Esophagus squamous epithelium (tissue), 5 donors: Measurements from ENCODE around the gene LHPP. TPM values are rescaled to one million over a fixed set of nuclear protein-coding genes. Genes with fewer than 3 reads are reported as not detected.

Experiments used
- DNase-seq: peaks from one replicate; lab custom pipeline; 2025; lab: John Stamatoyannopoulos, UW
- H3K27ac ChIP-seq, 4 donors: fragments of 200-600 bp; sonication (generic); one replicate each; pipeline ENCODE4 v1.5.1; 2016 to 2019; ENCODE audit warnings: mild to moderate bottlenecking in 1 of 4
- H3K27me3 ChIP-seq, 4 donors: fragments of 200-600 bp; sonication (generic); 1 replicate in 3 of 4; 2 replicates in 1 of 4; pipeline versions ENCODE4 v1.5.1 to v1.6.0; 2017 to 2021; ENCODE audit warnings: antibody characterized with exemption in 1 of 4
- H3K36me3 ChIP-seq, 3 donors: fragments of 200-600 bp; sonication (generic); one replicate each; pipeline ENCODE4 v1.5.1; 2016 to 2019
- H3K4me1 ChIP-seq, 3 donors: fragments of 200-600 bp; sonication (generic); one replicate each; pipeline ENCODE4 v1.5.1; 2017 to 2019
- H3K4me3 ChIP-seq, 4 donors: fragments of 200-600 bp; sonication (generic); 1 replicate in 3 of 4; 2 replicates in 1 of 4; pipeline ENCODE4 v1.5.1; 2016 to 2019; ENCODE audit warnings: mild to moderate bottlenecking in 2 of 4, moderate library complexity in 1 of 4
- H3K9me3 ChIP-seq, 3 donors: fragments of 200-600 bp; sonication (generic); one replicate each; pipeline ENCODE4 v1.5.1; 2016 to 2019
- CTCF ChIP-seq, 6 experiments: fragments of 450-650 bp in 4 of 6; fragments of 200-600 bp in 2 of 6; sonication (generic) in 2 of 6; IDR thresholded peaks; one replicate each; pipeline ENCODE4 v1.5.1; 2016 to 2019; ENCODE audit warnings: antibody characterized with exemption in 6 of 6, mild to moderate bottlenecking in 4 of 6, moderate library complexity in 4 of 6
- POLR2A ChIP-seq, 4 donors: fragments of 450-650 bp; IDR thresholded peaks; one replicate each; pipeline ENCODE4 v1.6.1; 2017; ENCODE audit warnings: antibody characterized with exemption in 4 of 4, mild to moderate bottlenecking in 4 of 4, moderate library complexity in 3 of 4
- WGBS, 2 donors: methylation state at CpG; one replicate each; pipeline ENCODE4 v1.1.5; 2018; 5-methylcytosine and 5-hydroxymethylcytosine counted together
- intact Hi-C: fragments of 100-400 bp; cut with DNase I; formaldehyde crosslinking; loops from one replicate; pipeline ENCODE4 v1.15.0; 2022
- total RNA-seq, 4 donors: library from RNA; depleted of rRNA; stranded (reverse); fragments of >200 nt; gene quantifications; one replicate each; pipeline ENCODE4 v1.1.0, GENCODE V29; 2016
- donor health status: DM: yes; HTN: yes; CAD: no.

Gene LHPP
- total RNA-seq, 4 donors from 2014 or later = 13.9 to 41.1 (median 24.3) TPM

GRCh38 chr10:124534231-124534798, 72.7 kb downstream of the LHPP start:
- intact Hi-C loops = loop anchor here (5.0 to 10.0 kb wide), 2 partner anchors 213 to 290 kb away; no protein-coding TSS in a partner anchor
- H3K27ac ChIP-seq = peak overlapping the region in 1 of 4 donors; percentile 5
- WGBS, 2 donors = 35 to 38% methylated on average over 4 to 14 of the region's 30 CpGs

GRCh38 chr10:124534826-124535601, 73.4 kb downstream of the LHPP start:
- Histone ChIP-seq H3K27me3 (no peaks in the 10 kb centered on the region), H3K27ac (peak overlapping the region in 1 of 4 donors; percentile 5), H3K36me3 (no peaks in the 10 kb centered on the region), H3K4me1 (peaks cover 7 to 23% (median 8%) of the 10 kb centered on the region in 3 donors), H3K9me3 (no peaks in the 10 kb centered on the region), H3K4me3 (no peak overlapping the region)
- TF ChIP-seq CTCF (IDR thresholded peaks at IDR 0.05) (no peak), POLR2A (IDR thresholded peaks at IDR 0.05) (no peak)
- WGBS, 2 donors = 84 to 86% methylated on average over 15 of the region's 17 CpGs
- intact Hi-C loops = loop anchor here (5.0 to 10.0 kb wide), 2 partner anchors 212 to 290 kb away; no protein-coding TSS in a partner anchor
- no peak for DNase-seq

More at GRCh38 chr10:124534231-124534798, 72.7 kb downstream of the LHPP start:
- H3K9me3 ChIP-seq = no peaks in the 10 kb centered on the region
- TF ChIP-seq POLR2A (IDR thresholded peaks at IDR 0.05) (no peak), CTCF (IDR thresholded peaks at IDR 0.05) (peak in 4 of 6 experiments; percentile 29 to 81 (median 55))
- H3K36me3 ChIP-seq = no peaks in the 10 kb centered on the region
- no peak for DNase-seq
- H3K27me3 ChIP-seq = no peaks in the 10 kb centered on the region
- no peak overlapping the region for H3K4me3 ChIP-seq
- H3K4me1 ChIP-seq = peaks cover 10 to 24% (median 11%) of the 10 kb centered on the region in 3 donors

GRCh38 chr10:124535731-124536495, 74.3 kb downstream of the LHPP start:
- H3K27ac ChIP-seq = peak overlapping the region; percentile 5 to 36 (median 30)
- H3K36me3 ChIP-seq = no peaks in the 10 kb centered on the region
- no peak overlapping the region for H3K4me3 ChIP-seq
- no peaks in the 10 kb centered on the region for H3K27me3 ChIP-seq
- intact Hi-C loops = loop anchor here (10.0 kb wide), 1 partner anchor 289 kb away; no protein-coding TSS in a partner anchor
- no peak for DNase-seq
- peaks cover 7 to 22% (median 7%) of the 10 kb centered on the region in 3 donors for H3K4me1 ChIP-seq
- WGBS, 2 donors = 25 to 48% methylated on average over 4 to 7 of the region's 18 CpGs
- TF ChIP-seq POLR2A (IDR thresholded peaks at IDR 0.05) (no peak), CTCF (IDR thresholded peaks at IDR 0.05) (no peak)
- no peaks in the 10 kb centered on the region for H3K9me3 ChIP-seq

- H3K27ac ChIP-seq = peak overlapping the region in 3 of 4 donors; percentile 5 to 36 (median 36)
- H3K36me3 ChIP-seq = no peaks in the 10 kb centered on the region
- no peak for DNase-seq
- H3K27me3 ChIP-seq = no peaks in the 10 kb centered on the region
- intact Hi-C loops = loop anchor here (10.0 kb wide), 1 partner anchor 288 kb away; no protein-coding TSS in a partner anchor
- H3K4me3 ChIP-seq = no peak overlapping the region
- TF ChIP-seq POLR2A (IDR thresholded peaks at IDR 0.05) = no peak
- TF ChIP-seq CTCF (IDR thresholded peaks at IDR 0.05) = no peak
- WGBS, 2 donors = 61 to 75% methylated on average over 4 of the region's 5 CpGs
- H3K9me3 ChIP-seq = no peaks in the 10 kb centered on the region
- H3K4me1 ChIP-seq = peaks cover 7 to 22% (median 7%) of the 10 kb centered on the region in 3 donors
Observed at GRCh38 chr10:124536496-124537050, 75.0 kb downstream of the LHPP start.
